HUES64 (cell line): ENCODE results near the gene JAKMIP1.
A peak's percentile ranks its signal among the peaks of the same experiment; 100 is the strongest.

Experiments
- H3K27ac ChIP-seq: 2 replicates; pipeline ENCODE4 v1.7.0; 2013; ENCODE audit warnings: low read depth, low read length, inconsistent platforms
- H3K27me3 ChIP-seq: 2 replicates; pipeline ENCODE4 v1.6.1; 2013; ENCODE audit warnings: mild to moderate bottlenecking, low read length; ENCODE audit not compliant: insufficient read depth
- H3K36me3 ChIP-seq: 2 replicates; pipeline ENCODE4 v1.6.1; 2013; ENCODE audit warnings: mild to moderate bottlenecking, low read length; ENCODE audit not compliant: insufficient read depth
- H3K4me1 ChIP-seq: 2 replicates; pipeline ENCODE4 v1.6.1; 2013; ENCODE audit warnings: mild to moderate bottlenecking, low read length, moderate library complexity; ENCODE audit not compliant: insufficient read depth
- H3K4me3 ChIP-seq: 2 replicates; pipeline ENCODE4 v1.5.1; 2013; ENCODE audit warnings: mild to moderate bottlenecking, low read length, moderate library complexity
- H3K9ac ChIP-seq: 2 replicates; pipeline ENCODE4 v1.6.1; 2013; ENCODE audit warnings: mild to moderate bottlenecking, low read depth, low read length
- H3K9me3 ChIP-seq: 2 replicates; pipeline ENCODE4 v1.6.1; 2013; ENCODE audit warnings: low read depth, low read length; ENCODE audit not compliant: insufficient read depth
- WGBS: fragments of 150-250, 120-280 bp; methylation state at CpG from one replicate; pipeline ENCODE4 v1.1.7; 2013; ENCODE audit warnings: missing lambda C conversion rate; 5-methylcytosine and 5-hydroxymethylcytosine counted together

Gene JAKMIP1

DNA sequence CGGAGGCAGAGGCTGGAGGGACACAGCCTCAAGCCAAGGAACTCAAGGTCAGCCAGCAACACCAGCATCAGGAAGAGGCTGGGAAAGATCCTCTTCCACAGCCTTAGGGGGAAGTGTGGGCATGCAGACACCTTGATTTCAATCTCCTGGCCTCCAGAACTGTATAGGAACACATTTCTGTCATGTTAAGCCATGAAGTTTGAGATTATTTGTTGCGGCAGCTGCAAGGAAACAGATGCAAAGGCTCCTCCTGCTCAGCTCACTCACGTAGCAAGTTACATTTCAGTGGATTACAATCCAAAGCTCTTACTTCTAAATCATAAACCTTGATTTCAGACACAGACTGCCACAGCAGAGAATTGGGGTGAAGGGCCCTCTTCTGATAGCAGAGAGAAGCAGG is 113.5 kb downstream of the JAKMIP1 start:
- H3K36me3 ChIP-seq, result no peaks in the 10 kb centered on the region
- H3K4me1 ChIP-seq, result no peaks in the 10 kb centered on the region; the same call in 1 of the 2 replicates
- H3K9me3 ChIP-seq, result no peaks in the 10 kb centered on the region
- no peak overlapping the region for H3K9ac ChIP-seq
- H3K27ac ChIP-seq, result no peak overlapping the region
- no peak overlapping the region for H3K4me3 ChIP-seq
- WGBS, result 97% methylated on average over 3 of the region's 3 CpGs
- no peaks in the 10 kb centered on the region for H3K27me3 ChIP-seq

DNA sequence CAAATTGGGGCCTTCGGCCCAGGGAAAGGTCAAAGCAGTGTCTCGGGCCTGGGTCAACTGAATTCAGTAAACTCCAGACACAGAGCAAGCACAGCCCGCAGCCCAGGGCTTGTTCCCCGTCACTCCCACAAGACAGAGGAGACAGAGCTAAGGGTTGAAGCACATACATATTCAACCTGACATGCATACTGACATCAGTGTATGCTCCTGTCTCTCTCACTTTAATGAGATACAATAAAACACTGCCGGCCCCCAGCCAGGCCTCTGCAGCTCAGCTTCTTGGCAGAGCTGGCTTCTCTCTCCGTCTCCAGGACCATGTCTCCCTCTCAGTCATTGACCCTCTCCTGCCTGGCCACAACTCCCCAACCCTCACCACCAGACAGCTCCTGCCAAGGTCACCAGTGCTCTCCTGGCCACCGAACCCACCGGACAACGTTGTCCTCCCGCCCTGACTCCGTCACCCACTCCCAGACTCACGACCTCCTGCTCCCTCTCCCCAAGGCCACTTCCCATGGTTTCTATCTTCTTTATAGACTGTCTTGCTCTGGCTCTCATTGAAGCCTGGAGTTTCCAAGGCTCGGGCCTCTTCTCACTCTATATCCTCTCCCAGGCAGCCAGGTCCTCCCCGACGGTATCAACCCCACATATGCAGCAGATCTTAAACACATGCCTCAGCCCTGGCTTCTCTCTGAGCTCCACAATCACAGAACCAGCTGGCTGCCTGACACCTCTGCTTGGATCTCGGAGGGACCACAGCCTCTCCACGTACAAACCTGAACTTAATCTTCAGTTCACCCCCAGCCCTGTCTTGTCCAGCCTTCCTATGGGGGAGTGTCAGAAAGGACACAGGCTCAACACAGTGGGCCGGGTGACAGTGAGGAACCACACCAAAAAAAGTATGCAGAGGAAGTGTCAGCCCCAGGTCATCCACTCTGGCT is 114.4 kb downstream of the JAKMIP1 start:
- no peaks in the 10 kb centered on the region; the same call in 1 of the 2 replicates for H3K4me1 ChIP-seq
- WGBS, result 90% methylated on average over 18 of the region's 18 CpGs
- no peaks in the 10 kb centered on the region for H3K27me3 ChIP-seq
- H3K36me3 ChIP-seq, result no peaks in the 10 kb centered on the region
- no peaks in the 10 kb centered on the region for H3K9me3 ChIP-seq
- H3K9ac ChIP-seq, result no peak overlapping the region
- no peak overlapping the region for H3K4me3 ChIP-seq
- H3K27ac ChIP-seq, result no peak overlapping the region

DNA sequence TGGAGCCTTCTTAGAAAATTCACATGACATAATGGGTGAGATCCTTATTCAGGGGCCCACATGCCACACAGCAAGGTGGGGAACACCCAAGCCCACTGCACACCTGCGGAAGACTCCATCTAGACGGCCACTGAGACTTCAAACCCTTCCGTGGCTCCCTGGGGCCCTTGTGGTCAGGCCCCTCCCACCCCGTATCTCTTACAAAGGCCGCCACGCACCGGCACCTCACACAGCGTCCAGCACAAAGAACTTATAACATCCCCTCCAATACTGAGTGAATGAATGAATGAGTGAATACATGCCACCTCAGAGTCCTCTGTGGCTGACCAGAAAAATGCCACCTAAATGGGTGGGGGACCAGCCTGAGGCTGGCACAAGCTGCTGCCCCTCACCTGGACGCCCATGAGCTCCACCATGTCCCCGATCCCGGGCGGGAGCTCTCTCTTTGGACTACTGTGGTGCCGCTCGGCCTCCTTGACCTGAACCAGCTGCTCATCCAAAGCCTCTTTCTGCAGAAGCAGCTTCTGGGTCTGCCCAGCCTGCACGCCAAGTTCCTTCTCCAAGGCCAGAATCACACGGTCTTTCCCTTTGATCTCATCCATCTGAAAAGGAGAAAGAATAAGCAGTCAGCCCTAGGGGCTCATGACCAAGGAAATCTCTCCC is 115.2 kb downstream of the JAKMIP1 start:
- H3K27me3 ChIP-seq, result no peaks in the 10 kb centered on the region
- H3K9me3 ChIP-seq, result no peaks in the 10 kb centered on the region
- H3K4me3 ChIP-seq, result no peak overlapping the region
- no peak overlapping the region for H3K9ac ChIP-seq
- no peaks in the 10 kb centered on the region; the same call in 1 of the 2 replicates for H3K4me1 ChIP-seq
- no peaks in the 10 kb centered on the region for H3K36me3 ChIP-seq
- no peak overlapping the region for H3K27ac ChIP-seq
- WGBS, result 97% methylated on average over 15 of the region's 16 CpGs

DNA sequence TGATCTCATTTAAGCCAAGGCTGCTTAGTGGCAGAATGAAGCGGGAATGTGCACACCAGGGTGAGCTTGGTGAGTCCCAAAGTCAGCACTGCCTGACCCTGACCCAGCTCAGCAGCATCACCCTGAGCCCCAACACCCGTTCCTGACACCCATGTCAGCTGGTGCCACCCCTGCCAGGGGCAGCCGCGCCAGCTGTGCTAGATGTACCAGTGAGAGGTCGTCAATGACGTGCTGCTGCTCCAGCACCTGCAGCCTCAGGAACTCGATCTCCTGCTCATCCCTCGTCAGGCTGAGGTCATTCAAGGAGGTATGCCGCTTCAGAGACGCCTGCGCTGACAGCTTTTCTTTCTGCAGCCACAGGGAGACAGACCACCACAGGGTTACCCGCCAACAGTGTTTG is 120.4 kb downstream of the JAKMIP1 start:
- Histone ChIP-seq H3K9me3 (no peaks in the 10 kb centered on the region), H3K27me3 (no peaks in the 10 kb centered on the region), H3K4me1 (no peaks in the 10 kb centered on the region), H3K36me3 (no peaks in the 10 kb centered on the region), H3K9ac (no peak overlapping the region), H3K4me3 (no peak overlapping the region), H3K27ac (no peak overlapping the region)
- 93% methylated on average over 12 of the region's 12 CpGs for WGBS

DNA sequence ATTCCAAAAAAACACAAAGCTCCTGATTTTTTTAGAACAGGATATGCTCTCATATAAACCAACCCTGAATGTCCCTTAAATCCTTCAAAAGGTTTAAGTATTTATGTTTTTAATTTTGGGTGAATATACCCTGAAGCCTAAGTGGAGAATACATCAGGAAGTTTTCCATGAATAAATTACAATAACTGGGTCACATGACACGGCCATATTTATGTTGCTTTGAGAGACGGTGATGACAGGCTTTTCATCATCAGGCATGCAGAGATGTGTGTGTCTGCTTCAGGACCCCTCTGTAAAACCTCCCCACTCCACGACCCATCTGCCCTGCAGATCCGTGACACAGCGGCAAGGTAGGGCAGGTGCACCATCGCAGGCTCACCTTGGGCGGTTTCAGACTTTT is 121.8 kb downstream of the JAKMIP1 start:
- Histone ChIP-seq H3K4me3 (no peak overlapping the region), H3K4me1 (no peaks in the 10 kb centered on the region), H3K9me3 (no peaks in the 10 kb centered on the region), H3K36me3 (no peaks in the 10 kb centered on the region), H3K27me3 (no peaks in the 10 kb centered on the region), H3K27ac (no peak overlapping the region), H3K9ac (no peak overlapping the region)
- WGBS, result 96% methylated on average over 7 of the region's 7 CpGs

DNA sequence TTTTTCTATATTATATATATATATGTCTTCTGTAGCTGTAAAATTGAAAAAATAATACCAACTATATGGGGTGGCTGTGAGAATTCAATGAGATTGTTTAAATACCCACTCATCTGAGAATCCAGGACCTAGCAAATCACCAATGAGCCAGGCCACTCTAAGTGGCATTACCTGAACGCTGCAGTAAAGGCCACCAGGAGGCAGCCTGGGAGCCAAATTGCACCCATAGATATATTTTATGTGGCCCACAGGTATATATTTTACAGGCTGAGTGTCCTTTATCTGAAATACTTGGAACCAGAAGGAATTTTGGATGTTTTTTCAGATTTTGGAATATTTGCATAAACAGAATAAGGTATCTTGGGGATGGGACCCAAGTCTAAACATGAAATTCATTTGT is 124.0 kb downstream of the JAKMIP1 start:
- WGBS, result 50% methylated on average over 1 of the region's 1 CpG

DNA sequence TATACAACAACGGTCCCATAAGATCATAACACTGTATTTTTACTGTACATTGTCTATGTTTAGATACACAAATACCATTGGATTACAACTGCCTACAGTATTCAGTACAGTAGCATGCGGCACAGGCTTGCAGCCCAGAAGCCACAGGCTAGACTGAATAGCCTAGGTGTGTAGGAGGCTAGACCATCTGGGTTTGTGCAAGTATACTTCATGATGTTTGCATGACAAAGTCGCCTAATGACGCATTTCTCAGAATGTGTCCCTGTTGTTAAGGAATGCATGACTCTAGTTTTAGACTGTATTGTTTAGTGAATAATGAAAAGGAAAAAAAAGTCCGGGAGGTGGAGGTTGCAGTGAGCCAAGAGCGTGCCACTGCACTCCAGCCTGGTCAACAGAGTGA is 125.6 kb downstream of the JAKMIP1 start:
- Histone ChIP-seq H3K4me3 (no peak overlapping the region), H3K27me3 (no peaks in the 10 kb centered on the region), H3K36me3 (no peaks in the 10 kb centered on the region), H3K9ac (no peak overlapping the region), H3K27ac (no peak overlapping the region), H3K9me3 (no peaks in the 10 kb centered on the region), H3K4me1 (peaks cover 11% of the 10 kb centered on the region; the same call in 1 of the 2 replicates)
- WGBS, result 87% methylated on average over 6 of the region's 6 CpGs

More for the DNA sequence above, 124.0 kb downstream of the JAKMIP1 start:
- H3K36me3 ChIP-seq, result no peaks in the 10 kb centered on the region
- H3K4me1 ChIP-seq, result peaks cover 10% of the 10 kb centered on the region; the same call in 1 of the 2 replicates
- no peak overlapping the region for H3K9ac ChIP-seq
- H3K9me3 ChIP-seq, result no peaks in the 10 kb centered on the region
- H3K27ac ChIP-seq, result no peak overlapping the region
- H3K4me3 ChIP-seq, result no peak overlapping the region
- no peaks in the 10 kb centered on the region for H3K27me3 ChIP-seq

DNA sequence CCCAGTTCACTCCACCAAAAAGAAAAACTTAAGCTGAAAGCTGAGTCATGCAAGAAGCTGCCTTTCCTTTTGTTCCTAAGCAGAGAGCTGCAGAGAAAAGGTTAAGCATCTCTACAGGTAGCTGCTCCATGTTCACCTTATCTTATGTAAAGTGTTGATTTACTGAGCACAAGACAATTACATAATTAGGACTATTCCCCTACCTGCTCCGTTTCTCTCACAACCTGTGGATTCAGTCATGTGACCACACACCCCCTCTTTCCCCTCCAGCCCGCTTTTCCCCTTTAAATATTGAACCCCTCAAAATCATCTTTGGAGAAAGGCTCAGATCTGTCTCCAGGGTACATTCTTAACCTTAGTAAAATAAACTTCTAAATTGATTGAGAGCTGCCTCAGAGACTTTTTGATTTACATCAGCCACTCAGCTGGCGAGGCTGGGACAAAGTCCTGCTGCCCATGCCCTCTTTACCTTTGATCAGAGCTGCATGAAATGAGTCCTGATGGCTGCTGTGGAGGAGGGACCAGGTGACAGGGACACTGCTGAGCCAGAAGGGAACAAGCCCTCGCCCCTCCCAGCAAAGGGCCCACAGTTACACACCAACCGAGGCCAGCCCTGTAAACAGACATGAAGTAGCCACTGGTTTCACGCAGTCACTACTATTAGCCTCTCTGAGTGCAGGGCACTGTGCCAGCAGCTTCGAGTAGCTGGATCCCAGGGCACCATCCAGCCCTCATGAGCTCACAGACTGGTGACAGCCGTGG is 128.2 kb downstream of the JAKMIP1 start:
- WGBS, result 76% methylated on average over 8 of the region's 8 CpGs
- Histone ChIP-seq H3K4me3 (no peak overlapping the region), H3K9ac (0 out of 2 replicates have a peak overlapping the region, but pooled peaks have one; percentile 12), H3K27me3 (no peaks in the 10 kb centered on the region), H3K36me3 (no peaks in the 10 kb centered on the region), H3K27ac (no peak overlapping the region; the same call in 1 of the 2 replicates), H3K9me3 (no peaks in the 10 kb centered on the region), H3K4me1 (peaks cover 11% of the 10 kb centered on the region; the same call in 1 of the 2 replicates)

DNA sequence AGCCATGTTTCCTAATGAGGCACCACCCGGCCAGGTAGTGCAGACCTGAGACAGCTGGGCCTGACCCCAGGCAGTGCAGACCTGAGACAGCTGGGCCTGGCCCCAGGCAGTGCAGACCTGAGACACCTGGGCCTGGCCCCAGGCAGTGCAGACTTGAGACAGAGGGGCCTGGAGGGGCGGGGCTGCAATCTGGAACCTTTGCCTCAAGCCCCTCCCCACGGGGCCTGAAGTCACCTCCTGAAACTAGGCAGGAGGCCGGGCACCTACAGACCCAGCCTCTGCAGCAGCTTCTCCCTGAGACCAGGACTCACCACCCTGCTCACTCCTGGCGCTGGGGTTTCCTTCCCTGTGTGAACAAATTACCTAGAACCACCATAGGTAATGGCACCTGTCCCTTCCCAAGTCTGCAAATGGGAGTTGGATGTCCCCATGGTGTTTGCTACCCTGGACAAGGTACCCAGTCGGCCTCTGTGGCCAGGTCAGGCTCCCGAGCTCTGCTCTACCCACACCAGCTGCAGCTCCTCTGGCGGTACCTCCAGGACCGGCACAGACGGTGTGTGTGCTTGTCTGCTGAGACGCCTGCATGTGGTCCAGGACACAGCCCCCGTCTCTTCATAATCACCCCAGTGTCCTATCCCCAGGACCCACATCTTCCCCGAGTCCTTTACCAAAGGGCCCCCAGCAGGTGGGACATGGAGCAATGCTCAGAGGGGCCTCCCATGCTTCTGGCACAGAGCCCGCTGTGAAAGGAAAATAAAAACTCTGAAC is 129.0 kb downstream of the JAKMIP1 start:
- Histone ChIP-seq H3K27me3 (no peaks in the 10 kb centered on the region), H3K9ac (0 out of 2 replicates have a peak overlapping the region, but pooled peaks have one; percentile 12), H3K9me3 (no peaks in the 10 kb centered on the region), H3K4me1 (peaks cover 11% of the 10 kb centered on the region; the same call in 1 of the 2 replicates), H3K27ac (peak overlapping the region; percentile 32; the same call in 1 of the 2 replicates), H3K36me3 (no peaks in the 10 kb centered on the region), H3K4me3 (no peak overlapping the region)
- 74% methylated on average over 14 of the region's 14 CpGs for WGBS
